NCI-H526 treated with DMSO at 0.1 percent for 48 hours (cell line): ENCODE measurements around the gene FBRS.
"Not testable (repeated sequence)": the region's sequence is repeated elsewhere in the genome, so short reads cannot be mapped to it uniquely, and the experiment has no call there.

Experiments used
- DNase-seq: peaks from one replicate; lab custom pipeline; 2025; lab: John Stamatoyannopoulos, UW

FBRS gene

GRCh38 chr16:30665155-30665829 lies 7.1 kb downstream of the FBRS start:
- DNase-seq = no peak

- no peak for DNase-seq
Measured at GRCh38 chr16:30665830-30666190, 7.6 kb downstream of the FBRS start.

- no peak for DNase-seq
Measured at GRCh38 chr16:30666681-30667080, 8.4 kb downstream of the FBRS start.

- DNase-seq = no peak
Measured at GRCh38 chr16:30667361-30667905, 9.2 kb downstream of the FBRS start.

DNA sequence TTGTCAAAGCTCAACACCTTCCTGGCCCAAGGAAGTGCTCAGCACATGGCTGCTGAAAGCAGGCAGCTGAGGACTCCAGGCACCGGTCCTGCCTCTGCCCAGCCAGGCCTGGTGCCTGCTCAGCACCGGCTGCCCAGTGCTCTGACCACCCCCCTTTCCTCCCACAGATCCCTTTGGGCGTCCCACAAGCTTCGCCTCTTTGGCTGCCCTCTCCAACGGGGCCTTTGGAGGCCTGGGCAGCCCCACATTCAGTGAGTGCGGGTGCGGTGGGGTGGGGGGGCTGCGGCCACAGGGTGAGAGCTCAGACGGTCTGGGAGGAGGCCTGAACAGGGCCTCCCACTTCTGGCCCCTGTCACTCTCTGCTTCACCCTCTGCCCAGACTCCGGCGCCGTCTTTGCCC lies 10.2 kb downstream of the FBRS start:
- no peak for DNase-seq

DNA sequence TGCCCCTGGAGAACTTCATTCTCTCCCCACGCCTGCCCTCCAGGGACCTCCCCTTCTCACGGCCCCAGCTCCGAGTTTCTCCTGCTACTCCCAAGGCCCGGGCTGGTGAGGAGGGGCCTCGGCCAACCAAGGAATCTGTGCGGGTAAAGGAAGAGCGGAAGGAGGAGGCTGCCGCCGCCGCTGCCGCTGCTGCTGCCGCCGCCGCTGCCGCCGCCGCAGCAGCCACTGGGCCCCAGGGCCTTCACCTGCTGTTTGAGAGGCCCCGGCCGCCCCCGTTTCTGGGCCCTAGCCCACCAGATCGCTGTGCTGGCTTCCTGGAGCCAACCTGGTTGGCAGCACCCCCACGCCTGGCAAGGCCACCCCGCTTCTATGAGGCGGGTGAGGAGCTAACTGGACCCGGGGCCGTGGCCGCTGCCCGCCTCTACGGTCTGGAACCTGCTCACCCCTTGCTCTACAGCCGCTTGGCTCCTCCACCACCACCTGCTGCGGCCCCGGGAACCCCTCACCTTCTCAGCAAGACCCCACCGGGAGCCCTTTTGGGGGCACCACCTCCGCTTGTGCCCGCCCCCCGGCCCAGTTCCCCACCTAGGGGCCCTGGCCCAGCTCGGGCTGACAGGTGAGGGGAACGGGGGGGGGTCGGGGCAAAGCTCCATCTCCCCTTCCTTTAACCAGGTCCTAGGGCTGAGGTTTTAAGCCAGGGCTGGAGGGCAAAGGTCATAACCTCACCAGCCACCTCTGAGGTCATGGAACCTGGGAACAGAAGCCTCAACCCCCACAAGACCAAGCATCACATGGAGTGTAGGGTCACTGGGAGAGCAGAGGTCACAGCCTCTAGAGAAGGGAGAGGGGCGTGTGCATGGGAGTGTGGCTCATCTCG lies 11.0 kb downstream of the FBRS start:
- no peak for DNase-seq

- no peak for DNase-seq
Measured at GRCh38 chr16:30669903-30670824, 11.9 kb downstream of the FBRS start.

- no peak for DNase-seq
Measured at GRCh38 chr16:30675143-30675542, 16.9 kb downstream of the FBRS start.

DNA sequence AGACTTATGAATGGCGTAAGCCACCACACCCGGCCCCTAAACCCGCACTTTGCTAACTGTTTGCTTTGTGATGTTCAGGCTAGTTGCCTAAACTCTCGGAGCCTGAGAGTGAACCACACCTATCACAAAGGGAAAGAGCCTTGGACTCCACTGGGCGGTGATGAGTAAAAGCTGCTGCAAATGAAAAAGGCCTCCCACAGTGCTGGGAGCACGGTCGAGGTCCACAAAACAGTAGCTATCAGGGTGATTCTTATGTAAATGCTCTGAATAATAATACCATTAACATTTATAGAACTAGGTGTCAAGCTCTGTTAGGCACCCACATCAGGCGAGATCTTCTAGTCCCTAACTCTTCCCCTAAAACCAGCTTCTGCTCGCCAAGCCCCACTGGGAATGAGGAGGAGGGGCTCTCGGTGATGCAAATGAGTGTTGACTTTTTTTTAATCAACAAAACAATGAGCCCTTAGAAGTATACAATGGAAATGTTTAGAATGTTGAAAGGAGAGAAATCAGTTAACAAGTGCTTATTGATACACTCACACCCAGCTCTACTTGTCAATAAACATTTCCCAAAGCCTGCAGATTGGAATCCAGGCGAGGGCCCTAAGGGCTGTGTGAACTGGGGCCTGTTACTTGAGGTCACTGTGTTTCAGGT lies 19.8 kb downstream of the FBRS start:
- peak; percentile 29 for DNase-seq

- no peak for DNase-seq
Measured at GRCh38 chr16:30678586-30678970, 20.3 kb downstream of the FBRS start.

DNA sequence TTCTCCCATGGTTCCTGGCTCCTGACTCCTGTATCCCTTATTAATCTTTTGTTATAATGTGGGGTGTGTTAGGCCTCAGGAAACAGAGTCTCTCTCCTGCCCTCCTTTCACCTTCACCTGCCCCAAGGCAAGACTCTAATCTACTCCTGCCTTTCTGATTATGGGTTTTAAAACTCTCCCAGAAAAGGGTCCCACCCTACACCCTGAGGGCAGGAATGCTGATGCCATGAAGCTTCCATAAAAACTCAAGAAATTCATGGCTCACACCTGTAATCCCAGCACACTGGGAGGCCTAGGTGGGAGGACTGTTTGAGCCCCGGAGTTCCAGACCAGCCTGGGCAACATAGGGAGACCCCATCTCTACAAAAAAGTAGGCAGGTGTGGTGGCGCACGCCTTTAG lies 22.1 kb downstream of the FBRS start:
- DNase-seq = no peak

GRCh38 chr16:30688701-30689100 lies 30.5 kb downstream of the FBRS start:
- DNase-seq = no peak

DNA sequence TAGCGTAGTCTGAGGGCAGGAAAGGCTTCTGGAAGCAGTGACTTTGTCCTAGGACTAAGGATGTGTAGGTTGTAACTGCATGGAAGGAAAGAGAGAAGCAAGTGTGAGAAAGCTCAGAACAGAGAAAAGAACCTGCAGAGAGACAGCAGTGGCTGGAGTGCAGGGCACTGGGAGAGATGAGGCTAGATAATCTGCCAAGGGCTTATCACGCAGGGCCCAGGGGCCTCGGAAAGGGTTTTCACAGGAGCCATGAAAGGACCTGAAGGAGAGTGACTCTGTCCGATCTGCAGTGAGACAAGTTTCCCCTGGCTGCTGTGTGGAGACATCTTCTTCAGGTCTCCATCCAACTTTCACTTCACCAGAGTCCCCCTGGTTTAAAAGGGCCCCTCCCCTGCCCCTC lies 33.7 kb downstream of the FBRS start:
- peak; percentile 28 for DNase-seq

DNA sequence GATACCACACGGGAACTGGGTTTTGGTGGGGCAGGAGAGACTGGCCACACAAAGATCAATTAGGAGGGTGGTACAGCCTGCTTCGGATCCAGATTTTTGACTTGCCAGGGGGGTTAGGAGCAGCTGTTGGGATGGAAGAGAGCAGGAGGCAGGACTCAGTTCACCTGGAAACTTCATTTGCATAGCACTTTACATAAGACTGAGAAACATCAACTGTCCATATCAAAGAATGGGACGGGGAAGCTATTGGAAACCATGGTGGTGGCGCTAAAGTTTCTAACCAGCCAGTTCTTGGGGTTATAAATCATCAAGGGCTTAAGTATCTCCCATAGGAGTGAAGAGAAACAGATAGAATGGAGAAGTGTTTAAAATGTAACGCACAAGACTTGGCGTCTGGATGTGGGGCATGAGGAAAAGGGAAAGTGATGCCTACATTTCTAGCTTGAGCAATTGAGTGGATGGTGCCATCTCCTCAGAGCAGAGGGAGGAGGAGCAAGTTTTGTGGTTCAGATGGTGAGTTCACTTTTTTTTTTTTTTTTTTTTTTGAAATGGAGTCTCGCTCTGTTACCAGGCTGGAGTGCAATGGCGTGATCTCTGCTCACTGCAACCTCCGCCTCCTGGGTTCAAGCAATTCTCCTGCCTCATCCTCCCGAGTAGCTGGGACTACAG lies 34.3 kb downstream of the FBRS start:
- peak; percentile 74 for DNase-seq

- DNase-seq = no peak
Measured at GRCh38 chr16:30694926-30695693, 36.9 kb downstream of the FBRS start.

GRCh38 chr16:30696646-30697045 lies 38.4 kb downstream of the FBRS start:
- not testable (repeated sequence) for DNase-seq

GRCh38 chr16:30697264-30698138 lies 39.3 kb downstream of the FBRS start:
- DNase-seq = no peak

GRCh38 chr16:30698139-30698815 lies 40.0 kb downstream of the FBRS start:
- DNase-seq = peak; percentile 88
